Subcutaneous adipose tissue (tissue), 4 donors: ENCODE measurements around the gene FARP2. TPM values are rescaled to one million over a fixed set of nuclear protein-coding genes. Genes with fewer than 3 reads are reported as not detected.

Source experiments
- total RNA-seq, 4 donors: library from RNA; depleted of rRNA; stranded (reverse); fragments of >200 nt; gene quantifications; one replicate each; pipeline ENCODE4 v1.1.0, GENCODE V29; 2016
- TF ChIP-seq, protein P1 (sequence below): fragments of 450-650 bp; IDR thresholded peaks from one replicate; pipeline ENCODE4 v1.5.1; 2016; ENCODE audit warnings: low read depth, mild to moderate bottlenecking, control low read depth, antibody characterized with exemption, moderate library complexity

The FARP2 gene
- total RNA-seq, 4 donors from 2014 or later, result 27.4 to 49.1 (median 35.0) TPM

DNA sequence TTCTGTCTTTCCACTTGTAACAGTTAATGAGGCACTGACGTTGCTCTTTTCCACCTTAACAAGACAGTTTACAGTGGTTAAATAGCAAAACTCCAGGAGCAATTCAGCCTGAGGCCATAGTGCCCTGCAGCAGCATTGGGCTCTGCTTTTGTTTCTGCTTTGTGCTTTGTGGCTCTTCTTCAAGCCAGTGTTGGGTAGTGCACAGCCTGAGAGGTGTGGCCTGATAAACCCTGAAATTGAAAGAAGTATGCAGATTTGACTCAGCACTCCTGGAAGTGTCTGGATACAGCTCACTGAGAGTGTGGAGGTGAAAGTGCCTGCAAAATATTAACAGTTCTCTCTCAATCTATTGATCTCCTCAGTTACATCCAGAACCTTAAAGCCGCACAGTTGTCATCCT is 89.3 kb downstream of the FARP2 start:
- TF ChIP-seq, protein P1, sequence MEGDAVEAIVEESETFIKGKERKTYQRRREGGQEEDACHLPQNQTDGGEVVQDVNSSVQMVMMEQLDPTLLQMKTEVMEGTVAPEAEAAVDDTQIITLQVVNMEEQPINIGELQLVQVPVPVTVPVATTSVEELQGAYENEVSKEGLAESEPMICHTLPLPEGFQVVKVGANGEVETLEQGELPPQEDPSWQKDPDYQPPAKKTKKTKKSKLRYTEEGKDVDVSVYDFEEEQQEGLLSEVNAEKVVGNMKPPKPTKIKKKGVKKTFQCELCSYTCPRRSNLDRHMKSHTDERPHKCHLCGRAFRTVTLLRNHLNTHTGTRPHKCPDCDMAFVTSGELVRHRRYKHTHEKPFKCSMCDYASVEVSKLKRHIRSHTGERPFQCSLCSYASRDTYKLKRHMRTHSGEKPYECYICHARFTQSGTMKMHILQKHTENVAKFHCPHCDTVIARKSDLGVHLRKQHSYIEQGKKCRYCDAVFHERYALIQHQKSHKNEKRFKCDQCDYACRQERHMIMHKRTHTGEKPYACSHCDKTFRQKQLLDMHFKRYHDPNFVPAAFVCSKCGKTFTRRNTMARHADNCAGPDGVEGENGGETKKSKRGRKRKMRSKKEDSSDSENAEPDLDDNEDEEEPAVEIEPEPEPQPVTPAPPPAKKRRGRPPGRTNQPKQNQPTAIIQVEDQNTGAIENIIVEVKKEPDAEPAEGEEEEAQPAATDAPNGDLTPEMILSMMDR, result no peak

DNA sequence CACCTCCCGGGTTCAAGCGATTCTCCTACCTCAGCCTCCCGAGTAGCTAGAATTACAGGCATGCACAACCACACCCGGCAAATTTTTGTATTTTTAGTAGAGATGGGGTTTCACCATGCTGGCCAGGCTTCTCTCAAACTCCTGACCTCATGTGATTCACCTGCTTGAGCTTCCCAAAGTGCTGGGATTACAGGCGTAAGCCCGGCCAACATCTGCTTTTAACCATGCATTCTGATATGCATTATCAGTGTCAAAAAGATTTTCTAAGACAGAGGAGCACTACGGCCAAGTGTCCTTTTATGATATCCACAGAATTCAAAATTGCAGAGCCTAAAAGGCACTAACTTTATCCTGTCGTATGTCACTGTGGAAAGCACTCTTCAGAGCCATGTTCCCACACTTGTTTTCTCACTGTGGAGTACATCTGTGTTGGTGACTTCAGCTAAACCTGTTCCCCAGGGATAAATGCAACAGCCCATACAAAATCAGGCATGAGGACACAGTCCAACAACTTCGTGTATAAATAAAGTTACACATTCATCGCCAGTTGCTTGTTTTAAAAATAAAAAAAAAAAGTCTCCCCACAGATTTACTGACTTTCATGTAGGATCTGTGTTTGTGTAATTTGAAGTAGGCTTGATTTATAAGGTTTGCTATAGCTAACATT is 95.9 kb downstream of the FARP2 start:
- TF ChIP-seq, protein P1, result no peak

DNA sequence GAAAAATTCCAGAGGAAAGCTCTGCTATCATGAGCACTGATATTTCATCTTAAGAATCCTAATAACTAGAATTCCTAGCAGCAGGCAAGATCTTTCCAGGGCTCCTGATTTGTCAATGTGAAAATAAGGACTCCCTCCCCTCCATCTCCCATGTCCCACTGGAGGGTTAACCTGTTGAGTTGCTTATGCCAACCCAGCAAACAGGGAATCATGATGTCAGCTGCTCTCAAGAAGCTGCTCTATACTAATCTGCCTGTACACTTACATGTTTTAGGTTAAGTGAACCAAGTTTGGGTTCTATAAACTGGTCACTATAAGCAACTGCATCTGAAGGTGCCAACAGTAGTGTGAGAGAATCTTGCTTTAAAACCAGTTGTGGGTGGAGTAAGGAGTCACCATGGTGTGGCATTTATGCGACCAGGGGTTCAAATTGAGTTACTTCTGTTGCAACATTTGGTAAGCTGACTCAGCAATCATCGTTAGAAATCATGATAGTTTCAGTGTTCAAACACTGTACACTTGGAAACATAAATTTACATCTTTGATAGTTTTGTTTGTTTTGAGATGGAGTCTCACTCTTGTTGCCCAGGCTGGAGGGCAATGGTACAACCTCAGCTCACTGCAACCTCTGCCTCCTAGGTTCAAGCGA is 98.9 kb downstream of the FARP2 start:
- TF ChIP-seq, protein P1, result no peak

DNA sequence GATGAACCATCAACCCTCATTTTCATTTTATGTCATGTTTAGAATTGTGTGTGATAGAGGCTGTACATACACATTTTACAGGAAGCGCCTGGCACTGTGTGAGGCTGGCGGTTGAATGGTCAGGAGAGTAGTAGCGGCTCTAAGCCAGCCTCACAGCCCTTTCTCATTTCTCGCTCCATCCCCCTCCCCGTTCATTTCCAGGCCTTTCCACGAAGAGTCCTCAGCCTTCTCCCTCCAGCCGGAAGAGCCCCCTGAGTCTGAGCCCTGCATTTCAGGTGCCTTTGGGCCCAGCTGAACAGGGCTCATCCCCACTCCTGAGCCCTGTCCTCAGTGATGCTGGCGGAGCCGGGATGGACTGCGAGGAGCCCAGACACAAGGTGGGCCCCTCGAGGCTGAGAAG is 100.5 kb downstream of the FARP2 start:
- TF ChIP-seq, protein P1, result no peak

DNA sequence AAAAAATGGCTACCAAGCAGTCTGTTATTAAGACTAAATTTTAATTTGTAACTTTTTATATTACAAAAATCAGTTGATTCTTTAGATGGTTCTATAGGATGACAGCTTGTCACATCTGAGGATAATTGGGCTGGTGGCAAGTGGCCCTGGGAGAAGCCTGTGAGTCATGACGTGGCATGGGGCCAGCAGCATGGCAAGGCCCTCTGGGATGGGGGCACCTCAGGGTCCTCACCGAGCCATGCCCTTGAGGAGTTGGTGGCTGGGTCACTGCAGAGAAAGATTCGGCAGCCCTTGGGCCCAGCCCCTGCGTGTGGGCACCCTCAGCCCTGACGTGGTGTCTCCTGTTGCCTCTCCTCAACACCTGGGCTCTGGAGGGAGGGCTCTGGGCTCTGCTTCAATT is 102.6 kb downstream of the FARP2 start:
- TF ChIP-seq, protein P1, result no peak

DNA sequence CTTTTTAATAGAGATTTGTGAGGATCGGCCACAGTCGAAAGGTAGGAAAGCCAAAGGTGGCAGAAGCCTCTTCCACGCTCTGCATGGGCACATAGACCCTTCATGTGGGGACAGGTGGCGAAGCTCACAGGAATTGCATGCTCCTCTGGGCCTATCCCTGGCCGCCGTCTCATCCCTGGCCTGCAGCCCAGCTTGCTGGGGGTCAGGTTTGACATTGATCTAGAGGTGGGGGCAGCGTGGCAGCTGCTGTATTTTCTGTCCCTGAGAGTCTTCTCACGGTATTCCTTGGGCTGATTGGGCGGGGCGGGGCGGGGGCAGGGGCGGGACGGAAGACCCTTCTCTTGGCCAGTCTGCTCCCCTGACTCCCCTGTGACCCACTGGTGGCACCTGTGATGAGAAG is 103.4 kb downstream of the FARP2 start:
- TF ChIP-seq, protein P1, result no peak

DNA sequence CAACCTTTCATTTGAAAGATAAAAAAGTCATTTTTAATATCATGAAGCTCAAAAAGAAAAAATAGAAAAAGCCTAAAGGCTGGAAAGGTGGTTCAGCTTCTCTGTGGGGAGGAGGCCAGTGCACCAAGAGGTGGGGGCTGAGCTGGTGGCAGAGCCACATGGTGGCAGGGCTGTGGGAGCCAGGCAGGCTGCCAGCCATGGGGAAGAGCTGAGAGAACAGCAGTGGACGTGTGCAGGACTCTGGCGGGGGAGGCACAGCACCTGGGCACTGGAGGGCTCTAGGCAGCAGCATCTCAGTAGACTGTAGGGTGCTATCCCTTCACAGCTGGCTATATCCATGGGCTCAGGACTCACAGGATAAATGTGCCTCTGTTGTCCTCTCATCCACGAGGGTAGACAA is 104.5 kb downstream of the FARP2 start:
- TF ChIP-seq, protein P1, result no peak
